Raji (cell line): Measurements from ENCODE around the gene CRTC3.

Experiments used
- POLR2A ChIP-seq: IDR thresholded peaks from 2 replicates; pipeline ENCODE4 v1.6.1; 2011; ENCODE audit warnings: low read depth, low read length, control low read depth; ENCODE audit not compliant: insufficient read depth

The CRTC3 gene

DNA sequence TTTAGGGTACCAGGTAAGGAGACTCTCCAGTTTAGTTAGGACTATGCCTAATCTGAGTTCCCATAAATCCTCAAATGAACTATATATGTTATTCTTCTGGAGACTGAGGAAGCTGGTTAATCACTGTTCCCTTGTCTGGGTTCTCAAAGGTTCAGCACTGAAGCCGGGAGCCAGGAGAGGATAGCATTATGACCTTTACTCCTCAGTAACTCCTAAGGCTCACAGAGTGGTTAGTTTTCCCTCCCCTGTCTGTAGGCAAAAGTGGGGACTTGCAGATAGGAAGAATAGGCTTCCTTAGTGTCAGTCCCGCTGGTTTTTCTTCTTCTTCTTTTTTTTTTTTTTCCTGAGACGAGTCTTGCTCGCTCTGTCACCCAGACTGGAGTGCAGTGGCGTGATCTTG lies 50.4 kb downstream of the CRTC3 start:
- TF ChIP-seq POLR2A = no peak

DNA sequence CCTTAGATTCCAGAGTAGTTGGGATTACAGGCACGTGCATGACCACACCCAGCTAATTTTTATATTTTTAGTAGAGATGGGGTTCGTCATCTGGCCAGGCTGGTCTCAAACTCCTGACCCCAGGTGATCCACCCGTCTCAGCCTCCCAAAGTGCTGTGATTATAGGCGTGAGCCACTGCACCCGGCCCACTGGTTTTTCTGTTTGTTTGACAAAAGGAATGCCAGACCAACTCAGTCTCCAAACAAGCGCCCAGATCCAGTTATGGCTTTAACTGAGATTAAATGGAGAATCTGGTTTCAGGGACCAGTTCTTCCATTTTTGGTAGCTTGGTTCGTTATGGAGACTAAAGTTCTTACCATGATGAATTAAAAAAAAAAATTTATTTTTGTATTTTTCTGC lies 50.8 kb downstream of the CRTC3 start:
- TF ChIP-seq POLR2A = no peak

- TF ChIP-seq POLR2A = no peak
Measured at GRCh38 chr15:90580946-90581345, 51.2 kb downstream of the CRTC3 start.

DNA sequence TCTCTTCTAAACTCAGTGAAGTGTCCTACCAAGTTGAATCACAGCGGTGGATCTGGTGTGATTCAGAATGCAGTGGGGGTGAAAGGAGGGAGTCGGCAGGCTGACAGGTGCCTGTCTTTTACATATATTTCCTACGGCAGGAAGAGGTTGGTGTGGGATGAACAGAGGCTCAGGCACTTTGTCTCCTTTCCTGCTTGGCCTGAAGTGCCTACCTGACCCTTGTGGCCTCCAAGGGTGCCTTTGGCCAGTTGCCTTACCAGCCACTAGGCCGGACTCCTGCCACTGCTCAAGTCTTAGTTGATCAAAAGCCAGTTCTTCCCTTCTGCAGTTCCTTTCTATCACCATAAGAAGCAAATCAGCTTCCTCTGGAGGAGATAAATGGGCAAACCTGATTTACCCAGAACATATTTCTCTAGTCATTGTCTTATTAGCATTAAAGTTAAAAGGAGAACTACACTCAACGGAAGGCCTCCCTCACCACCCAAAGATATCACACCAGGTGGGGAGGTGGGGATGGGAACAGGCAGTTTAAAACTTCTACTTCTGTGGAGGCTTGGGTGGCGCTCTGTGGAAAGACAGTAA lies 52.1 kb downstream of the CRTC3 start:
- TF ChIP-seq POLR2A = no peak

GRCh38 chr15:90582553-90582952 lies 52.8 kb downstream of the CRTC3 start:
- TF ChIP-seq POLR2A = no peak

DNA sequence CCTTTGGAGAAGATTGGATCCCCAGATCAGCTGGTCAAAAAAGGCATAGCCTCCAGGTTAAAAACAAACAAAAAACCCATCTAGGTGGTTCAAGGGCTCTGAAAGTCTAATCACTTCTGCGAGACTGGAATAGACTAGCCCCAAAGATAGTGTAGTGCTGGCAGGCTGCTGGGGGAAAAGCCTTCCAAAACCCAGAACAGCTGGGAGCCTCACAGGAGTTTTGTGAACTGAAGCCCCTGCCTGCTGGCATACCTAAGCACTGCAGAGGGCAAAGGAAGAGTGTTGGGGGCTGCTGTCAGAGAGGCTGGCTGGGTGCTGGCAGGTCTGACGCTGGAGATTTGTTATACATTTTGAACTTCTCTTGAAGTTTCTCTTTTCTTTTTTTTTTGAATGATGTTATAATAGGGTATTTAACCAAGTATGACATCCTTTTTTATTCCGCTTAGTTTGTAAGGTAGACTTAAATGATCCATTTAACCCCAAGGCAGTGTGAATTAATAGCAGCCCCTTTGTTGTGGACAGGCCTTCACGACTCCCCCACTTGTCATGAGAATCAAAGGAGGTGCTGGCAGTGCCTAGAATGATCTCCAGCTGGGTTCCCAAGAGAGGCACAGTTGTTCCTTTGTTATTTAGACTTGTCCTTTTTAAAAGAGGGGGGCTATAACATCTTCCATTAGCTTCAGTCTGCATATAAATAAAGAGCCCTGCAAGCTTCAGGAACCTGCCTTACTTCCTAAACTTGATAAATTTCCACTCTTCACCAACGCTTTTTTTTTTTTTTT lies 53.9 kb downstream of the CRTC3 start:
- no peak for TF ChIP-seq POLR2A

GRCh38 chr15:90584841-90585240 lies 55.1 kb downstream of the CRTC3 start:
- no peak for TF ChIP-seq POLR2A

GRCh38 chr15:90585863-90586262 lies 56.1 kb downstream of the CRTC3 start:
- TF ChIP-seq POLR2A = no peak

DNA sequence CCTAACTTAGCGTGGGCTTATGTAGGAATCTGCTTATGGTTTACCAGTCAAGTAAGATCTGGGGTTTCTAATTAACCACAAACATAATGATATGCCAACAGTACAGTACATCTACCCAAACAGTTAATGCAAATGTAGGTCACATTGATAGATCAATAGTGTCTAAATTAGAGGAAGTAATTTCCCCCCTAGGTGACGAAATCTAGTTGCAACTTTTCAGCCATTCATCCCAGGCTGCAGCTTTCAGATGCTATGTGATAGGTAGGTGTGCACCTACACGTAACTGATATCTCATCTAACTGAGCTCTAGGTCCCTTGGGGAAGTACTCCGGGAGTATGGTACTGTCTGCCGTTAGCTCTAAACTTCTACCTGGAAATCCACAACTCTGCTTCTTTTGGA lies 57.2 kb downstream of the CRTC3 start:
- TF ChIP-seq POLR2A = no peak

- TF ChIP-seq POLR2A = no peak
Measured at GRCh38 chr15:90588427-90588826, 58.7 kb downstream of the CRTC3 start.

- no peak for TF ChIP-seq POLR2A
Measured at GRCh38 chr15:90591524-90591923, 61.8 kb downstream of the CRTC3 start.

DNA sequence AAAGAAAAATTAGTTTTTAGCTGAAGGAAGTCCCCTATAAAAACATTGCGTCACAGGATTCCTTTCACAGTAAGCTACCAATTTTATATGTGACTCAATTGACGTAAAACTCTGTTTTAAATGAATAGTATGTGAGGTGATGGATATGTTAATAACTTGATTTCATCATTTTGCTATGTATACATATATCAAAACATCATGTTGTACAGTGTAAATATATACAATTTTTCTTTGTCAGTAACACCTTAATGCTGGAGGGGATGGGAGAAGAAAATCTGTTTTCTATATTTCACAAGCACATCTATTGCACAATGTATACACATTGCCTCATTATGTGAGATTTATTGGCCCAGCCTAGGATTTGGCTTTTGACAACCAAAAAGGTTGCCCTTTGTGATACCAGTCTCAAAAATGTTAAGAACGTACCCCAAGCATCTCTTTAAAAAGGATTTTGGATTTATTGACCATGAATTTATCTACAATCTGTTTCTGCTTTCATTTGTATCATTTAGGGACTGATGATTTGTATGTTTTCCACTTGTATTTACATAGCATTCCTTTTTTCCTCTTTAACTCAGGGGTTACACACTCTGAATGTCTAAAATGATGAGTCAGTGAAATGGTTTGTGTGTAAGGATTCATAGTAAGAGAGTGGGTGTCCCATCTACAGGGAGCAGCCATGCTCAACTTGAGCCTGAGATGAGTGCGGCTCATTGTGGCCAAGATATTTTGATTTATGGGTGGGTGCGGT lies 62.6 kb downstream of the CRTC3 start:
- no peak for TF ChIP-seq POLR2A

GRCh38 chr15:90593499-90594158 lies 63.9 kb downstream of the CRTC3 start:
- no peak for TF ChIP-seq POLR2A

- TF ChIP-seq POLR2A = no peak; the same call in 1 of the 2 replicates
Measured at GRCh38 chr15:90594301-90594738, 64.6 kb downstream of the CRTC3 start.

- peak; percentile 33; the same call in 1 of the 2 replicates for TF ChIP-seq POLR2A
Measured at GRCh38 chr15:90595763-90596155, 66.0 kb downstream of the CRTC3 start.
